DND-41 (cell line): ENCODE data around the gene TOGARAM2.

Source experiments
- EZH2 ChIP-seq: IDR thresholded peaks from 3 replicates; pipeline ENCODE4 v1.6.1; 2012; ENCODE audit warnings: borderline replicate concordance, low read depth, mild to moderate bottlenecking, moderate library complexity, low read length, inconsistent platforms; ENCODE audit not compliant: severe bottlenecking
- TF ChIP-seq, protein P1 (sequence below): IDR thresholded peaks from 2 replicates; pipeline ENCODE4 v1.5.1; 2012; ENCODE audit warnings: borderline replicate concordance, low read length, moderate library complexity, mild to moderate bottlenecking; ENCODE audit not compliant: poor library complexity, severe bottlenecking; ENCODE audit errors: extremely low read depth

DNA sequence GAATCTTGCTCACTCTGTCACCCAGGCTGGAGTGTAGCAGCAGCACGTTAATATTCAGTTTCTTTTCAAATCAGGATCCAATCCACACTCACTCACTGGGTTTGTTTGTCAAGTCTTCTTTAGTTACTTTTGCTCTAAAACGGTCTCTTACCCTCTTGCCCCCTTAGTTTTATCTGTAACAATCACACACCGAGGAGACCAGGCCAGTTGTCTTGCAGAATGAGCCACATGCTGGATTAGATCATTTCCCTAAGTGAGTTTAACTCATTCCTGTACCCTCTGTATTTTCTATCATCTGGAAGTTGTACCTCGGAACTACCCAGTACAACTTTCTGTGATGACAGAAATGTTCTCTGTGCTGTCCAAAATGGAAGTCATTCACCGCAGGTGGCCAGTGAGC lies 20.7 kb upstream of the TOGARAM2 start:
- TF ChIP-seq, protein P1, sequence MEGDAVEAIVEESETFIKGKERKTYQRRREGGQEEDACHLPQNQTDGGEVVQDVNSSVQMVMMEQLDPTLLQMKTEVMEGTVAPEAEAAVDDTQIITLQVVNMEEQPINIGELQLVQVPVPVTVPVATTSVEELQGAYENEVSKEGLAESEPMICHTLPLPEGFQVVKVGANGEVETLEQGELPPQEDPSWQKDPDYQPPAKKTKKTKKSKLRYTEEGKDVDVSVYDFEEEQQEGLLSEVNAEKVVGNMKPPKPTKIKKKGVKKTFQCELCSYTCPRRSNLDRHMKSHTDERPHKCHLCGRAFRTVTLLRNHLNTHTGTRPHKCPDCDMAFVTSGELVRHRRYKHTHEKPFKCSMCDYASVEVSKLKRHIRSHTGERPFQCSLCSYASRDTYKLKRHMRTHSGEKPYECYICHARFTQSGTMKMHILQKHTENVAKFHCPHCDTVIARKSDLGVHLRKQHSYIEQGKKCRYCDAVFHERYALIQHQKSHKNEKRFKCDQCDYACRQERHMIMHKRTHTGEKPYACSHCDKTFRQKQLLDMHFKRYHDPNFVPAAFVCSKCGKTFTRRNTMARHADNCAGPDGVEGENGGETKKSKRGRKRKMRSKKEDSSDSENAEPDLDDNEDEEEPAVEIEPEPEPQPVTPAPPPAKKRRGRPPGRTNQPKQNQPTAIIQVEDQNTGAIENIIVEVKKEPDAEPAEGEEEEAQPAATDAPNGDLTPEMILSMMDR = no peak
- TF ChIP-seq EZH2 = no peak
